HG03135 (cell line): ENCODE measurements around the gene GPR34.
"Not testable (repeated sequence)": the region's sequence is repeated elsewhere in the genome, so short reads cannot be mapped to it uniquely, and the experiment has no call there.

Experiments
- ATAC-seq: cut with Tn5 transposase; IDR thresholded peaks from one replicate; pipeline ENCODE4 v1.9.1; 2021; ENCODE audit warnings: mild to moderate bottlenecking, moderate library complexity; ENCODE audit not compliant: unreplicated experiment

The GPR34 gene

DNA sequence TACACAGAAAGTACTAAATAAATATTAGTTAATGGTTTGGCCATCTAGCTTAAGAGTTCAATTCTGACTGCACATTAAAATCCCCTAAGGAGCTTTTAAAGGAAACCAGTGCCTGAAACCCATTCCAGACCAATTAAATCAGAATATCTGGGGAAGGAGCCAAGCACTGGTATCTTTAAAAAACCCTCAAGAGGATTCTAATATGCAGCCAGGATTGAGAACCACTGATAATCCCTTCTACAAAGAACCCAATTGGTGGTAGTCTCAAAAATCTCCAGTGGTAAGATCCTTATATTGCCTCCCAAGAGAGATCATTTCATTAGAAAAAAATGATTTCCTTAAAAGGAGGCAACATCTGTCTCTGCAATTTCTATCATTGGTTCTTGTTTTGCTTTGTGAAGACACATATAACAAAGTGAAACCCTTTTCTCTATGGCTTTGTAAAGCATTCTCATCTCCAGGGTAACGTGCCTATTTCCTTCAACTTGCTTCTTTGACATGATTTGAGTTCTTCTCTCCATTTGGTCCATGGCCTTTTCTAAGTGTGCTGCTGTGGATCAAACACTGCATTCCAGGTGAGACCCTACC lies 3.5 kb downstream of the GPR34 start:
- ATAC-seq, result no peak

DNA sequence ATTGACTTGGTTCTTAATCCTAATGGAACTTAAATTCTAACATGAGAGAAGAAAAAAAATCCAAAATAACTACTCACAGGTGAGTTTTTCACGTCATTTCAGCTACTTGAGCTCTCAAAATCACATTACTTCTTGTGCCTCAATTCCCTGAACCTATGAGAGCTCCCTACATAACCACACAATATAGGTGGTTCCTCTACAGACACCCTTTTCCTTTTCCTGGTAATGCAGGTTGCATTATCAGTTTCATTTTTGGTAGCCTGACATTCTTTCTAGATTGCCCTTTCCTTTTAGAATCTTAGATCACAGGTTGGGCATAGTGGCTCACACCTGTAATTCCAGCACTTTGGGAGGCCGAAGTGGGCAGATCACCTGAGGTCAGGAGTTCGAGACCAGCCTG lies 4.3 kb downstream of the GPR34 start:
- ATAC-seq, result no peak

DNA sequence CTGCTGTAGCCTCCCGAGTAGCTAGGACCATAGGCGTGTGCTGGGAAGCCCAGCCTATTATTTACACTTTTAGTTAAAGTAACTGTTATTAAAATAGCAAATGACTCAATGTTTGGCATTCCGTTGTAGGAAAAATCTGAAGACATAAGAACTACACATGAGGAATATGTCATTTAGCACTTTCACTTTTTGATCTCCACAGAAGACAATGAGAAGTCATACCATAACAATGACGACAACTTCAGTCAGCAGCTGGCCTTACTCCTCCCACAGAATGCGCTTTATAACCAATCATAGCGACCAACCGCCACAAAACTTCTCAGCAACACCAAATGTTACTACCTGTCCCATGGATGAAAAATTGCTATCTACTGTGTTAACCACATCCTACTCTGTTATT lies 6.7 kb downstream of the GPR34 start:
- no peak for ATAC-seq

DNA sequence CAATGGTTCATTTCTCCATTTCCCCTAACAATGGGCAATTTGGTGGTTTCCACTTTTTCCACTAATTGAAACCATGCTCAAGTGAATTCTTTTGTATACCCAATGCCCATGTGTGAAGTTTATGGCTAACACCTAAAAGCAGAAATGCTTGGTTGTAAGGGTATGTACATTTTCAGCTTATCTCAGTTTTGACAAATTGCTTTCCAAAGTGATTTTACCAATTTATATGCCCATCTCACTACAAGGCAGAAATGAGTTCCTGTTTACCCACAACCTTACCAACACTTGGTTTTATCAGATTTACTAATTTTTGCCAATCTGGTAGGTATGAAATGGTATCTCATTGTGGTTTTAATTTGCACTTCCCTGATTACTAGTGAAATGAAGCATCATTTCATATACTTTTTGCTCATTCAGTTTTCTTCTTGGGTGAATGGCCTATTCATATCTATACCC lies 14.8 kb downstream of the GPR34 start:
- no peak for ATAC-seq

DNA sequence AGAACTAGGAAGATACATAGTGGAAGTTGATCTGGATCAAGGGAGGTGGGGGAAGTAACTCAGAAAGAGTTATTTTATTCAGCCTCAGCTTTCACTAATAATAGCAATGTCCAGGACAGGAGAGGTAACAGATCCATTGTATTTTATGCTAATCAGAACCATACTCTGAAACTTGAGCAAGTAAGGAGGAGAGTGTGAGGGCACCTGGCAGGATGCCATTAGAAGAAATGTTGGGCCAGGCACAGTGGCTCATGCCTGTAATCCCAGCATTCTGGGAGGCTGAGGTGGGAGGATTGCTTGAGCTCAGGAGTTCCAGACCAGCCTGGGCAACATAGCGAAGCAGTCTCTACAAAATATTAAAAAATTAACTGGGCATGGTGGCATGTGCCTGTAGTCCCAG lies 16.3 kb downstream of the GPR34 start:
- ATAC-seq, result no peak

DNA sequence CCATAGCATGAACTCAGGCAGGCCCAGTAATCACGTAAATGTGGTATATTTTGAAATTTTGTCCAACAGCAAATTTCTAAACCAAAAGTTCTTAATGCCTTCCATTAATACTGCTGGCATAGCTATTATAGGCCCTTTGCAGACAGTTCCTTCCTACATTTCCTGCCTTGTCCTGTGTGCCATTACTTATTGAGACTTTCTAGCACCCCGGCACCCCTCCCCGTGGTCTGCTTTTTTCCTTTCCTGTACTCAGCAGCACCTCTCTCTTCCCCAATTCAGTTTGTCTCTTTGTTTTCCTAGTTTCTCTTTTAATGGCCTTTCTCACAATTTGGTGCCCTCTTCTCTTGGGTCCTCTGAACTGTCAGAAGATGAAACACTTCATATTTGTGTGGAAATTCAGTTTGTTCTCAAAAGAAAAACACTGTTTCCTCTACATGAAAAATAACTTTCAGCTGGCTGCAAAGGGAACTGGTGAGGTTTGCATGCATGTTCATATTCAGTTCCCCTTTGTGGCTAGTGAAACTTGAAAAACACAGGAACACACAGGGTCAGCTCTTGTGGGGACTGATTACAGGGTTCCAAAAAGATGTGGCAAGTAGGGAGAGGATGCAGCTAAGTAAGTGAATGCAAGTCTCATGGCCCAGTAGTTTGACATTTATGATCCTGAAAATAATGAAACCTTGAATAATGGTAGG lies 17.1 kb downstream of the GPR34 start:
- ATAC-seq, result peak; percentile 83

DNA sequence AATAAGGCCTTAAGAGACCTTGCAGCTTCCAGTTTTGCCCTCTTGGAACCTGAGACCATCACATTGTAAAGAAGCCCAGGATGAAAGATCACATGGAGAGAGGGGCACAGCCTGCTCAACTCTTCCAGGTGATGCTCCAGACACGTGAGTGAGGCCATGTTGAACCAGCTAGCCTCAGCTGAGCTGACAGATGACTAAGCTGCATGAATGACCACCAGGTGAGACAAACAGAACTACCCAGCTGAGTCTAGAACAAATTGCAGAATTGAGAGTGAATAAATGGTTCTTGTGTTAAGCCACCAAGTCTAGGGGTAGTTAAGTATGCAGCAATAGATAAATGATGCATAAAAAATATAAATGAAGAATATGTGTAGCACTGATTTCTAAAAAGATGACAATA lies 18.4 kb downstream of the GPR34 start:
- ATAC-seq, result no peak

DNA sequence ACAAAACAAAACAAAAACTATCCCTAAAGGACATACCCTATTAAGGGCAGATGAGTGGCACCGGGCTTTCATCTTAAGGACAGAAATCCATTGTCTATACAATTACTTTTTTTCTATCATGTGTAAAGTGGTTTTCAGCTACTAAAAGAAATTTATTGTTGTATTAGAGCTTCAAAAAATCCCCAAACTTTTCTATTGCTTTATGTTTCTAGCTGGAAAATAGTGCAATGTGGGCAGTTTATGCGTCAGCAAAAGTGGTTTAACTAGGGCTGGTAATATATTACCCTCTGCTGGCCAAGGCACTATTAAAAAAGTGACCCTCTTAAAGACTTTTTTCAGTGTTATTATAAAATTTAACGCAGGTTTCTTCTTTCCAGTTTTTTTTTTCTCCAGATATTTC lies 19.7 kb downstream of the GPR34 start:
- no peak for ATAC-seq

DNA sequence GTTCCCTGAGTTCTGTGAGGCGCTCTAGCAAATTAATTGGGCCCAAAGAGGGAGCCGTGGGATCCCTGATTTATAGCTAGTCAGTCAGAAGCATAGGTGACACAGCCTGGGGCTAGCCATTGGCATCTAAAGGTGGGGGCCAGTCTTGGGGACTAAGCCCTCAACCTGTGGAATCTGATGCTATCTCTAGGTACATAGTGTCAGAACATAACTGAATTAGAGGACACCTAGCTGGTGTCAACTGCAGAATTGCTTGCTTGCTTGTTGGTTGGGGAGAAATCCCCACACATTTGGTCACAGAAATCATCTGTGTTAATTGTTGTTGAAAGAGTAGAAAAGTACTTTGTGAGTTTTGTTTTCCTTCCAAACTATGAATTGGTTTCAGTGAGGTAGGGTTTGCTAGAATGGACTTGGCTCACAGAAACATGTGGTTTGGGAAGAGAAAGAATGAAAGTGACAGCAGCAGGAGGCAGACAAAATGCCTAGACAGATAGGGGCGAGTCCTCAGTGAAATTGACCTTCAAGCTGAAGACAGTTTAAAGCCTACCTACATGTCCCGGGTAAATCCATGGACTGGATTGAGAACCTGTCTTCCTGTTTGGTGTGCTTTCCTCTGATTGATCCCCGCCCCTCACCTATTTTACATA lies 22.4 kb downstream of the GPR34 start:
- no peak for ATAC-seq

DNA sequence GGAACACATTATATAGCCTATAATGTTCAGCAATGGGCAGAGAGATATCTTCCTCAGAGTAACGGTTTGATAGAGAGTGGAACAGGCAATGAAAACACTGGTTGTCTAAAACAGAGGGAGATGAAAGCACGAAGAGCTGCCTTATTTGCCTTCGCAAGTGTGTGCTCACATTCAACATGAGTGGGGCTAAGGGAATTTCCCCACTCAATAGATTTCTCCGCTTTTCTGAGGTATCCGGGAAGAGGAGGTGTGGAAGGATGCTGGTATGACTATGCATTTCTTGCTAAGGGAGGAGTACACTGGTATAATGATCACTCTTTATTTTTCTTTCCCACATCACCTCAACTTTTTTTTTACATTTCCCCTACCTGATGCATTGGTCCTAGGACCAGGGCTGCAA lies 27.4 kb downstream of the GPR34 start:
- ATAC-seq, result no peak

DNA sequence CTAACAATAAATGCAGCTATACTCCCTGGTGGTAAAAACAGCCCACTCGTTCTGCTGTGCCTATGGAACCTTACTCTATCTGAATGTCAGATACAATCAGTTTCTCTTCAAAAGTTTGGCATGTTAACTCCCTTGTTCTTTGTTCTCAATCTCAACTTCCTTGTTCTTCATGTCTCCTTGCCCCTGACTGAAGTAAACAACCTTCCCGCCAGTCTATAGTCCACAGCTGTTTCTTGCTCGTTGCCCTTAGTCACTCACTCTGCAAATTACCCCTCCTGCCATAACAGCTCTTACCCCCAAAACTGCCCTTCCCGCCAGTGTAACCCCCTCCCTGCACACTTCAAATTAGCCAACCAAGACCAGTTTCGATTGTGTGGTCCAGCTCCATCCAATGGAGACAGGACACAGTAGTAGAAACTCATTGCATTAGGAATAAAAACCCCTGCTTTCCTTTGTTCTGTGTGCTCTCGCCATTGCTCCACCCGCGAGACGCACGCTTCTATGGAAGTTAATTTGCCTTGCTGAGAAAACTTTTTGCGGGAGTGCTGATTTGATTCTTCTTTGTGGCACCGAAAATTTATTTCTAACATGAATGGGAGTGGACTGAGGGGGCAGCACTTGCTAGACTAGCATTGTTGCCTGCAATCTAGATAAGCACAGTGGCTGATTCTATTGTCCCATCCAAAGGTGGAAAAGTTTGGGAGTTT lies 28.1 kb downstream of the GPR34 start:
- no peak for ATAC-seq

DNA sequence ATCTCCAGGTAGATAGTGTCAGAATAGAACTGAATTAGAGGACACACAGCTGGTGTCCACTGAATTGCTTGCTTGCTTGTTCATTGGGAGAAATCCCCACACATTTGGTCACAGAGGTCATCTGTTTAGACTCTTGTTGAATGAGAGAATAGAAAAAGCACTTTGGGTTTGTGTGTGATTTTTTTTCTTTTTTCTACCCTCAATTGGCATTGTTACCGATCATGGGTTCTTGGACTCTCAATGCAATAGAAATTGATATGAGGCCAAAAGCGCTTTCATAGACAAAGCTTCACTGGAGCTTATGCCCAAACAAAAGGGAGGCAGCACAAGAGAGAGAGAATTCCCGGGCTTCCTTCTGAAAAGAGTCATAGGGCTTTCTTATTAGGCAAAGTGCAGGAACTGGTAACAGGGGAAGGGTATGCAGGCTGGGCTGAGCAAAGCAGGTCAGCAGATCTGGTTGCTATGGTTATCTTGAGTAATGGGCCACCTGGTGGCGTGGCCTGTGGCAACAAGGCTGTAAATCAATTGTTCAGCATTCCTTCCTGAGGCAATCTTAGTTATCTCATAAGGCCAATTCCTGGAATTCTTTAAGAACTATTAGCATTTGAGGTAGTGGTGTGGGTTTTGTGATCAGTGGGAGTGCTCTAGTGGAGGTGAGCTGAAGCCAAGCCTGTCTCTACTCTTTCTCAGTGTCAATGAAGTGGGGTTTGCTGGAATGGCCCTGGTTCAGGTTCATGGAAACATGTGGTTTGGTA lies 29.9 kb downstream of the GPR34 start:
- no peak for ATAC-seq

DNA sequence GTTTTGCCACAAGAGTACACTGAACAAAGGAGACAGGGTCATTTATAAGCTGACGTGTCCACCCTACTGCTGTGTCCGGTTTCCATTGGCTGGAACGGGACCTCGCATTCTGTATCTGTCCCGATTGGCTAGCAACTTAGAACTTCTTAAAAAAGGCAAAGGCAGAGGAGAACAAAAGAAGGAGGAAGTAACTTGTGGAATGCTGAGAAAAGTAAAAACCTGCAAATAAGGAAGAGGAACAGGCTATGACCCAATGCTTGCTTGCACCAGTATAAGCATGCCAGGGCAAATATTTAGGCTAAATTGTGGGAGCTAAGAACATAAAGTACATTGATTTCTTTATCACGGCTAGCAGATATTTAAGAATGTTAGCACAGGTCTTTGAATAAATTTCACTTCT lies 30.8 kb downstream of the GPR34 start:
- ATAC-seq, result not testable (repeated sequence)

DNA sequence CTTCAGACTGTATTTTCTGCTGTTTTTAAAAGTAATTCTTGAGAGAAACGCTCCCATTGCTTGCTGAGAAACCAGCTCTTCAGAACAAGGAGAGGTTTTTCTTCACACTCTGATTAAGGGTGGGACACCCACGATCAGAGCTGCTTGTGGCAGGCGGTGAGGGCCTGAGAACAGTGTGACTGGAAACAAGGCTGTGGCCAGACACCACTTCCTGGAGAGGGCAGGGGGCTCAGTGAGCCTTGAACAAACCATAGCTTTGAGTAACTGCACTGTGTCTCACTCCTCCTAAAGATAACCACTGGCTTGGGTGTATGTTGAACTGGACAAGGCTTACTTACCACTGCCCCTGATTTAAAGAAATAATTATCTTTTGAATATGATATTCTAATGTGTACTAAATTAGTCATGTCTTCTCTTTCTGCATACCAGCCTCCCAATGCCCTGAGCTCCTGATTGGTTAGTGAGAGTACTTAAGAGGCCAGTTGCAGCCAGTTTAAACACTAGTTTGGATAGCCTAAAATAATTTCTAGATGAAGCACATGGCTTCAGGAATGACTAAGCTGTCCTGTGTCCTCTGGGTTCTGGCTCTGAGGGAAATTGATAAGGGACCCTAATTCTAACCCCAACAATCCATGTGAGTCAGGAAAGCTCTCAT lies 31.5 kb downstream of the GPR34 start:
- peak; percentile 88 for ATAC-seq

DNA sequence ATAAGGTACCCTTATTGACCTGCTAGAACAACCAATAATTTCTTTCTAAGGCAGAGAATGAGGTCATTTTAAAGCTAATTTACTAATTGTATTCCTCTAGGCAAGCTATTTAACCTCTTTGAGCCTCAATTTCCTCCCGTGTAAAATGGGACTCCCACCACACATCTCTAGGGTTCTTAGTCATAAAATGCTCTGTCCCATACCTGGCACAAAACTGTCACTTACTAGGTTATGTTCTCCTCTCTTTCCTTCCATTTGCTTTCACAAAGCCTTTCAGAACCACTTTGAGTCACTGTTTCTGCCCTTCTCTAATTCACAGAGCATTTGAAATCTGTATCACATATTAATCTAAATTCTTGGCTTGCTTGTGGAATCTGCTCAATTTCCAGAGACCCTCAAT lies 32.8 kb downstream of the GPR34 start:
- ATAC-seq, result no peak

DNA sequence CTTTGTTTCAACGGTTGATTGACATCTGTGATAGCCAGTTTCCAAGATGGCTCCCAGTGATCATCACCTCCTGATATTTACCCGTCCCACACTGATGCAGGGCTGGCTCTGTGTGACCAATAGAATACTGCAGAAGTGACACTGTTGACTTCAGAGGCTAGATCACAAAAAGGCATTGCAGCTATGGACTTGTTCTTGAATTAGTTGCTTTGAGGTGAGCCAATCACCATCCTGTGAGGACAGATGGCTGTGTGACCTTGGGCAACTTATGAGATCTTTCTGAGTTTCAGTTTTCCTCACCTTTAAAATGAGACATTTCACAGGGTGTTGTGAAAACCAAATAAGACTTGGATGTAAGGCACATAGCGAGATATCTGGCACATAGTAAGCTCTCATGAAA lies 33.4 kb downstream of the GPR34 start:
- no peak for ATAC-seq

DNA sequence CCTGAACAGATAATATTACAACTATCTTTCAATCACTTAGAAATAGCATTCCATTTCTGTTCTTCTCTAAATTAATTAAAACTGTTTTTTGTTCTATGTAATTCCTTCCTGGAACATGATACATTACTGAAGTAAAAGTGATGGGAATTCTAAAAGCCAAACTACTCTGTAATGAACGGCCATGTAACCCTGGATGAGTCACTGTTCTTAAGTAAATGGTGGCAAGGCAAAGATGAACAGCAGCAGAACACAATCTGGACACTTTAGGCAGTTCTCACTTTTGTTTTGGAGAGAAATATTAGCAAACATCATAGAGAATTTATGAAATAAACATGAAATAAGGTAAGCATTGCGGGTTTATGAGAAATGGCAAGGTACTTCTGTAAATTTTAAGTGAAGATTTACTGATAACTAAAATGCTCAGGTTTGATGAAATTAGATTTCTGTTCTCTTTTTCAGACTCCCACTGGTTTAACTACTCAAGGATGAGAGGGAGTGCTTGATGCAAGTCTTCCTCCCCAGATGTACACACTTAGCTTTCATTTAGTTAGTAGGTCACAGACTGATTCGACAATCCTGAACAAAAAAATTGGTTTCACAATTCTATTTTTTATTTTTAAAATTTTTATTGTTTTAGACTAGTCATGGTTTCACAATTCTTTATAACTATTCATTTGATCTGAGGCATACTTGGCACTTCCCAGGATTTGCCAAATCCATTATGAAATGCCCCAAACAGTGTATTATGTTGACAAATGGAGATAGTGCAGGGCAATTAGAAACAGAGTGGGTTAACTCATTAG lies 34.2 kb downstream of the GPR34 start:
- no peak for ATAC-seq

DNA sequence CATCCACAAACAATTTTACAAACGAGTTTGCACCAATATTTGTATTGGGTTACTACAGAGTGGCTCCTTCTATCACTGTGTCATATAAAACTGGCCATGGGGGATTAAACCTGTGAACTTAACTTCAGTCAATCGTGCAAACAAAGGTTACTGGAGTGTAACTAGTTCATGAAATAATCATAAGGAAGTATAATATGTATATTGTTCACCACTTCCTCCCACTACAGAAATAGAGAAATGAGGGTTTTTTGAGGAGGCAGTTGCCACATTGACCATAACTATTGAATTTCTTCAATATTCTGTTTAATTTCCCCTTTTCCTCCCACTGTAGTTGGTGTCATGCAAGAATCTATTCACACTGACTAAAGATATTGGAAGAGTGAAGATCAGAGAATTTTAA lies 35.1 kb downstream of the GPR34 start, which contains the start of gene GPR82:
GPR82 (plus strand) TSS at position 356 of the 400 bp plus-strand sequence. CDS start 2,846 bp downstream, outside the sequence.
- ATAC-seq, result no peak

DNA sequence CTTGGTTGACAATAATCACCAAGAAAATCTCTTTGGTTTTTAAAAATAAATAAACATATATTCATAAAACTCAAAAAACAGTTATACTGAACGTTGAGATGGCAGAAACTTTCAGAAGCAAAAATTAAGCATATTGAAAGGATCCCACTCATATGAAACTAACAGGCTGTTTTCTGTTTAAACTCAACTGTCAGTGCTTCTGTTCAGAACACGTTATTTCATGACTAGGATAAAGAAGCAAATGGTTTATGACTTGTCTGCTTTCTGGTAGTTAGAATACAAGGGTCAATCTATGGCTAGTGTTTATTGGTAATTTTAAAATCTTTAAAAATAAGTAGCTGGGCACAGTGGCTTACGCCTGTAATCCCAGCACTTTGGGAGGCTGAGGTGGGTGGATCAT lies 39.4 kb downstream of the GPR34 start:
- ATAC-seq, result no peak

DNA sequence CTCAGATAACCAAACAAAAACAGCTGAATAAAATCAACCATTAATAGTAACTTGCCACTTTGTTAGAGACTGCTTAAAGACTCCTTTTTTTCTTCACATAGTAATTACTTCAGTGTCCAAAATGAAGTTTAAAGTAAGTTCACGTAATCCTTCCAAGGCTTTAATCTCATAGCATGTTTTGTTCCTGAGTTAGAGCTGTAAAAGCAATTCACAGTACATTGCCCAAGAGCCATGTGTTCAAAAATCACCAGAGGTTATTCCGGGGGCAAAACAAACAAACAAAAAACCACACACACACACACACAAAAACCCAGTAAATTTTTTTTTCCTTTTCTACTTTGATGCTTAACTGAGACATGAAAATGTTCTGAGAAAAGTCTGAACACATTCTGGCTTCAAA lies 41.3 kb downstream of the GPR34 start:
- ATAC-seq, result no peak
